ENCODE results near the gene SURF1.
"Not testable (repeated sequence)": the region's sequence is repeated elsewhere in the genome, so short reads cannot be mapped to it uniquely, and the experiment has no call there.

SURF1 gene

GRCh38 chr9:133356391-133357091, at the start of gene SURF1, which contains the start of gene SURF2:
TSS of gene SURF1 (minus strand) at chr9:133356487. CDS start at chr9:133356453, 34 bp downstream.
TSS of gene SURF2 (plus strand) at chr9:133356550. CDS start at chr9:133356593, 43 bp downstream.
- peak; percentile 41 for DNase-seq

- no peak for DNase-seq
Measured at GRCh38 chr9:133405508-133406438, 49.5 kb upstream of the SURF1 start.

GRCh38 chr9:133404454-133405002, 48.2 kb upstream of the SURF1 start:
- no peak for DNase-seq

- peak; percentile 6 for DNase-seq
Measured at GRCh38 chr9:133403766-133404453, 47.6 kb upstream of the SURF1 start.

- DNase-seq, result no peak
Measured at GRCh38 chr9:133402689-133403088, 46.4 kb upstream of the SURF1 start.

- DNase-seq, result no peak
Measured at GRCh38 chr9:133401588-133401987, 45.3 kb upstream of the SURF1 start.

- no peak for DNase-seq
Measured at GRCh38 chr9:133400292-133400691, 44.0 kb upstream of the SURF1 start.

GRCh38 chr9:133397895-133398294, 41.6 kb upstream of the SURF1 start:
- no peak for DNase-seq

- no peak for DNase-seq
Measured at GRCh38 chr9:133397370-133397769, 41.1 kb upstream of the SURF1 start.

- DNase-seq, result no peak
Measured at GRCh38 chr9:133396952-133397351, 40.7 kb upstream of the SURF1 start.

- DNase-seq, result no peak
Measured at GRCh38 chr9:133394687-133395271, 38.5 kb upstream of the SURF1 start.

GRCh38 chr9:133393399-133393798, 37.1 kb upstream of the SURF1 start:
- no peak for DNase-seq

- not testable (repeated sequence) for DNase-seq
Measured at GRCh38 chr9:133392308-133392707, 36.0 kb upstream of the SURF1 start.

GRCh38 chr9:133391449-133391848, 35.2 kb upstream of the SURF1 start:
- DNase-seq, result not testable (repeated sequence)

- no peak for DNase-seq
Measured at GRCh38 chr9:133390713-133391112, 34.4 kb upstream of the SURF1 start.

GRCh38 chr9:133389562-133389961, 33.3 kb upstream of the SURF1 start:
- DNase-seq, result no peak

- no peak for DNase-seq
Measured at GRCh38 chr9:133389025-133389557, 32.8 kb upstream of the SURF1 start.

GRCh38 chr9:133387680-133388079, 31.4 kb upstream of the SURF1 start:
- peak; percentile 60 for DNase-seq

GRCh38 chr9:133386338-133386737, 30.1 kb upstream of the SURF1 start:
- no peak for DNase-seq

GRCh38 chr9:133385452-133385851, 29.2 kb upstream of the SURF1 start:
- no peak for DNase-seq

GRCh38 chr9:133384736-133385321, 28.5 kb upstream of the SURF1 start:
- DNase-seq, result no peak

- DNase-seq, result no peak
Measured at GRCh38 chr9:133383438-133383837, 27.2 kb upstream of the SURF1 start.
